Fibroblast of lung (primary cell): Measurements from ENCODE around the gene CSRNP3. TPM values are rescaled to one million over a fixed set of nuclear protein-coding genes. Genes with fewer than 3 reads are reported as not detected.

ENCODE experiments used
- DNase-seq, 2 donors: peaks; one replicate each; pipeline versions ENCODE4 v3.0.0 to v3.0.0-alpha.2; 2010; ENCODE audit warnings: low read depth in 2 of 2
- H2AFZ ChIP-seq: 2 replicates; pipeline ENCODE4 v1.5.1; 2012; ENCODE audit warnings: low read length, control low read depth, inconsistent platforms
- H3K27ac ChIP-seq: 2 replicates; pipeline ENCODE4 v1.5.1; 2011; ENCODE audit warnings: low read length, control low read depth; ENCODE audit not compliant: insufficient read depth
- H3K27me3 ChIP-seq: 2 replicates; pipeline ENCODE4 v1.5.1; 2011; ENCODE audit warnings: mild to moderate bottlenecking, low read length; ENCODE audit not compliant: control insufficient read depth, insufficient read depth
- H3K36me3 ChIP-seq: 2 replicates; pipeline ENCODE4 v1.5.1; 2011; ENCODE audit warnings: low read length; ENCODE audit not compliant: control insufficient read depth, insufficient read depth
- H3K4me1 ChIP-seq: 2 replicates; pipeline ENCODE4 v1.5.1; 2011; ENCODE audit warnings: low read length; ENCODE audit not compliant: control insufficient read depth, insufficient read depth; ENCODE audit errors: extremely low read depth
- H3K4me2 ChIP-seq: 2 replicates; pipeline ENCODE4 v1.5.1; 2011; ENCODE audit warnings: low read length, control low read depth; ENCODE audit not compliant: insufficient read depth; ENCODE audit errors: extremely low read depth
- H3K4me3 ChIP-seq, 4 experiments: fragments of 200-600 bp in 1 of 4; sonication (generic) in 1 of 4; replicated peaks in 1 of 4; 2 replicates each; pipeline ENCODE4 v1.5.1; 2011 to 2016; ENCODE audit warnings: low read length in 4 of 4, low read depth in 3 of 4, mild to moderate bottlenecking in 3 of 4, control low read depth in 2 of 4, inconsistent platforms in 1 of 4, mixed read lengths in 1 of 4; ENCODE audit not compliant: insufficient read depth in 1 of 4; ENCODE audit errors: control extremely low read depth in 1 of 4
- H3K79me2 ChIP-seq: 2 replicates; pipeline ENCODE4 v1.5.1; 2012; ENCODE audit warnings: mild to moderate bottlenecking, low read length, inconsistent platforms; ENCODE audit not compliant: control insufficient read depth, insufficient read depth
- H3K9ac ChIP-seq: 2 replicates; pipeline ENCODE4 v1.5.1; 2011; ENCODE audit warnings: mild to moderate bottlenecking, low read length, control low read depth; ENCODE audit not compliant: insufficient read depth
- H3K9me3 ChIP-seq: 2 replicates; pipeline ENCODE4 v1.5.1; 2012; ENCODE audit warnings: low read depth, low read length; ENCODE audit not compliant: control insufficient read depth, insufficient read depth
- H4K20me1 ChIP-seq: 2 replicates; pipeline ENCODE4 v1.5.1; 2011; ENCODE audit warnings: low read length; ENCODE audit not compliant: control insufficient read depth, insufficient read depth; ENCODE audit errors: extremely low read depth
- CTCF ChIP-seq, 2 donors: IDR thresholded peaks in 1 of 2; conservative IDR thresholded peaks in 1 of 2; 1 replicate in 1 of 2; 2 replicates in 1 of 2; pipeline ENCODE4 v1.5.1; 2011 to 2012; ENCODE audit warnings: low read length in 2 of 2, control low read depth in 1 of 2, inconsistent platforms in 1 of 2, low read depth in 1 of 2, mild to moderate bottlenecking in 1 of 2
- EZH2 ChIP-seq: IDR thresholded peaks from 2 replicates; pipeline ENCODE4 v1.5.1; 2012; ENCODE audit warnings: low read length, control low read depth, mild to moderate bottlenecking; ENCODE audit errors: missing control alignments
- polyA plus RNA-seq, 2 donors: library from polyadenylated mRNA; depleted of rRNA in 1 of 2; stranded (reverse) in 1 of 2; unstranded in 1 of 2; fragments of >200 nt; gene quantifications; 2 replicates each; pipeline ENCODE4 v1.2.1, GENCODE V29; 2011 to 2012; ENCODE audit warnings: missing spikeins in 1 of 2
- total RNA-seq: library from RNA; depleted of rRNA; stranded (reverse); fragments of >200 nt; gene quantifications from 2 replicates; pipeline ENCODE4 v1.2.1, GENCODE V29; 2014

CSRNP3 gene
- total and polyA plus RNA-seq, 2 donors (not counting 1 experiment from before 2014, with no cell fraction given) = 0.66 to 1.1 TPM

GRCh38 chr2:165593081-165593480 lies 123.6 kb downstream of the CSRNP3 start:
- H3K4me3 ChIP-seq = no peak overlapping the region
- H3K79me2 ChIP-seq = no peaks in the 10 kb centered on the region
- H2AFZ ChIP-seq = no peak overlapping the region
- H3K36me3 ChIP-seq = no peaks in the 10 kb centered on the region
- no peaks in the 10 kb centered on the region for H3K27me3 ChIP-seq
- TF ChIP-seq CTCF (conservative IDR thresholded peaks at IDR 0.05 in 1 of 2, IDR thresholded peaks at IDR 0.05 in 1 of 2; ENCODE audit: low read depth in 1 of 2, low read length in 2 of 2) = no peak
- no peak for TF ChIP-seq EZH2
- peak in 1 of 2 donors; percentile 11 for DNase-seq
- H3K27ac ChIP-seq = no peak overlapping the region
- no peak overlapping the region for H3K9ac ChIP-seq
- H3K4me2 ChIP-seq = no peak overlapping the region
- no peaks in the 10 kb centered on the region for H3K4me1 ChIP-seq
- H3K9me3 ChIP-seq = no peaks in the 10 kb centered on the region
- H4K20me1 ChIP-seq = no peaks in the 10 kb centered on the region

- DNase-seq = no peak
- Histone ChIP-seq H3K36me3 (no peaks in the 10 kb centered on the region), H3K9ac (no peak overlapping the region), H3K4me1 (no peaks in the 10 kb centered on the region), H3K27ac (no peak overlapping the region), H3K4me2 (no peak overlapping the region), H2AFZ (no peak overlapping the region), H3K9me3 (no peaks in the 10 kb centered on the region), H3K79me2 (no peaks in the 10 kb centered on the region), H4K20me1 (no peaks in the 10 kb centered on the region), H3K27me3 (no peaks in the 10 kb centered on the region), H3K4me3 (no peak overlapping the region)
- TF ChIP-seq EZH2 (no peak), CTCF (conservative IDR thresholded peaks at IDR 0.05 in 1 of 2, IDR thresholded peaks at IDR 0.05 in 1 of 2; ENCODE audit: low read depth in 1 of 2, low read length in 2 of 2) (no peak)
Observed at GRCh38 chr2:165594231-165594934, 124.9 kb downstream of the CSRNP3 start.

GRCh38 chr2:165594935-165595255 lies 125.4 kb downstream of the CSRNP3 start:
- DNase-seq = no peak
- no peak overlapping the region for H3K9ac ChIP-seq
- no peaks in the 10 kb centered on the region for H3K79me2 ChIP-seq
- H3K4me1 ChIP-seq = no peaks in the 10 kb centered on the region
- H3K27ac ChIP-seq = no peak overlapping the region
- H3K4me2 ChIP-seq = no peak overlapping the region
- no peak overlapping the region for H3K4me3 ChIP-seq
- no peaks in the 10 kb centered on the region for H3K9me3 ChIP-seq
- H2AFZ ChIP-seq = no peak overlapping the region
- no peaks in the 10 kb centered on the region for H3K27me3 ChIP-seq
- H4K20me1 ChIP-seq = no peaks in the 10 kb centered on the region
- no peaks in the 10 kb centered on the region for H3K36me3 ChIP-seq
- TF ChIP-seq CTCF (conservative IDR thresholded peaks at IDR 0.05 in 1 of 2, IDR thresholded peaks at IDR 0.05 in 1 of 2; ENCODE audit: low read depth in 1 of 2, low read length in 2 of 2) = no peak
- no peak for TF ChIP-seq EZH2
